Omental fat pad (tissue), 4 donors: ENCODE measurements around the gene LAMC1. TPM values are rescaled to one million over a fixed set of nuclear protein-coding genes. Genes with fewer than 3 reads are reported as not detected.

Source experiments
- ATAC-seq: fragments of 150-250 bp; one replicate; pipeline ENCODE4 v1.9.1; 2016; ENCODE audit warnings: mild to moderate bottlenecking, moderate library complexity; ENCODE audit not compliant: low FRiP score
- DNase-seq: peaks from one replicate; pipeline ENCODE4 v3.0.0-alpha.2; 2019; ENCODE audit warnings: low spot score
- CTCF ChIP-seq, 3 donors: fragments of 450-650 bp; IDR thresholded peaks; one replicate each; pipeline ENCODE4 v1.5.1; 2016 to 2017; ENCODE audit warnings: antibody characterized with exemption in 3 of 3, mild to moderate bottlenecking in 3 of 3, moderate library complexity in 2 of 3
- total RNA-seq, 4 donors: library from RNA; depleted of rRNA; stranded (reverse); fragments of >200 nt; gene quantifications; one replicate each; pipeline ENCODE4 v1.1.0, GENCODE V29; 2016

LAMC1 gene
- total RNA-seq: 100 to 1,000 TPM; 377 to 829 (median 461) TPM

GRCh38 chr1:183023146-183023600 is at the start of gene LAMC1:
Gene LAMC1, plus strand, starts transcription at chr1:183023420. Its CDS starts 297 bp downstream, at chr1:183023717.
- TF ChIP-seq CTCF (IDR thresholded peaks at IDR 0.05): no peak
- peak; percentile 69 for ATAC-seq
- peak; percentile 25 for DNase-seq

GRCh38 chr1:182974506-182975191 is 48.6 kb upstream of the LAMC1 start:
- DNase-seq (no peak), ATAC-seq (peak; percentile 41)
- no peak for TF ChIP-seq CTCF (IDR thresholded peaks at IDR 0.05)

GRCh38 chr1:182977480-182977879 is 45.7 kb upstream of the LAMC1 start:
- no peak for DNase-seq
- ATAC-seq: no peak
- no peak for TF ChIP-seq CTCF (IDR thresholded peaks at IDR 0.05)

- ATAC-seq (no peak), DNase-seq (no peak)
- TF ChIP-seq CTCF (IDR thresholded peaks at IDR 0.05): no peak
Measured at GRCh38 chr1:182978151-182978853, 44.9 kb upstream of the LAMC1 start.

GRCh38 chr1:182984138-182984537 is 39.1 kb upstream of the LAMC1 start:
- no peak for TF ChIP-seq CTCF (IDR thresholded peaks at IDR 0.05)
- DNase-seq (no peak), ATAC-seq (no peak)

GRCh38 chr1:182984621-182985020 is 38.6 kb upstream of the LAMC1 start:
- DNase-seq (no peak), ATAC-seq (no peak)
- TF ChIP-seq CTCF (IDR thresholded peaks at IDR 0.05): no peak

GRCh38 chr1:182985876-182986275 is 37.3 kb upstream of the LAMC1 start:
- no peak for ATAC-seq
- no peak for TF ChIP-seq CTCF (IDR thresholded peaks at IDR 0.05)
- no peak for DNase-seq
